Uterus (tissue), 4 donors: ENCODE measurements around the gene KARS1. TPM values are rescaled to one million over a fixed set of nuclear protein-coding genes. Genes with fewer than 3 reads are reported as not detected.

ENCODE experiments used
- DNase-seq, 2 donors: peaks; one replicate each; pipeline ENCODE4 v3.0.0-alpha.2; 2019 to 2020
- H3K27ac ChIP-seq, 2 donors: fragments of 200-600 bp; sonication (generic); 1 replicate in 1 of 2; 2 replicates in 1 of 2; pipeline ENCODE4 v1.5.1; 2016 to 2018
- H3K27me3 ChIP-seq, 2 donors: fragments of 200-600 bp; sonication (generic); one replicate each; pipeline ENCODE4 v1.5.1; 2018 to 2019; ENCODE audit warnings: control low read depth in 1 of 2
- H3K36me3 ChIP-seq, 2 donors: fragments of 200-600 bp; sonication (generic); one replicate each; pipeline ENCODE4 v1.5.1; 2019; ENCODE audit warnings: control low read depth in 1 of 2
- H3K4me1 ChIP-seq, 2 donors: fragments of 200-600 bp; sonication (generic); one replicate each; pipeline ENCODE4 v1.5.1; 2018 to 2019; ENCODE audit warnings: control low read depth in 1 of 2
- H3K4me3 ChIP-seq, 2 donors: fragments of 200-600 bp; sonication (generic); 1 replicate in 1 of 2; 2 replicates in 1 of 2; pipeline ENCODE4 v1.5.1; 2018 to 2019; ENCODE audit warnings: mild to moderate bottlenecking in 1 of 2
- H3K9me3 ChIP-seq, 2 donors: fragments of 200-600 bp; sonication (generic); one replicate each; pipeline ENCODE4 v1.5.1; 2019; ENCODE audit warnings: control low read depth in 1 of 2
- POLR2A ChIP-seq, 2 donors: fragments of 450-650 bp; IDR thresholded peaks; one replicate each; pipeline ENCODE4 v1.6.1; 2016; ENCODE audit warnings: antibody characterized with exemption in 2 of 2, mild to moderate bottlenecking in 1 of 2, moderate library complexity in 1 of 2
- intact Hi-C: fragments of 100-400 bp; cut with DNase I; formaldehyde crosslinking; loops from one replicate; pipeline ENCODE4 v1.15.1; 2023; ENCODE audit warnings: low total_unique reads
- total RNA-seq, 4 donors: library from RNA; depleted of rRNA in 3 of 4; stranded (reverse); fragments of >200 nt in 3 of 4; gene quantifications; one replicate each; pipeline versions ENCODE4 v1.1.0 to v1.2.4, GENCODE V29; 2014 to 2023
- TF ChIP-seq, protein P1 (sequence below), 4 experiments: fragments of 200-600 bp in 2 of 4; fragments of 450-650 bp in 2 of 4; sonication (generic) in 2 of 4; IDR thresholded peaks; one replicate each; pipeline ENCODE4 v1.5.1; 2016 to 2019; ENCODE audit warnings: antibody characterized with exemption in 4 of 4, mild to moderate bottlenecking in 2 of 4, moderate library complexity in 1 of 4
- donor health status: DM: yes; HTN: yes; CAD: no.

Gene KARS1
- total RNA-seq, 4 donors from 2014 or later: 51.8 to 101 (median 87.1) TPM

DNA sequence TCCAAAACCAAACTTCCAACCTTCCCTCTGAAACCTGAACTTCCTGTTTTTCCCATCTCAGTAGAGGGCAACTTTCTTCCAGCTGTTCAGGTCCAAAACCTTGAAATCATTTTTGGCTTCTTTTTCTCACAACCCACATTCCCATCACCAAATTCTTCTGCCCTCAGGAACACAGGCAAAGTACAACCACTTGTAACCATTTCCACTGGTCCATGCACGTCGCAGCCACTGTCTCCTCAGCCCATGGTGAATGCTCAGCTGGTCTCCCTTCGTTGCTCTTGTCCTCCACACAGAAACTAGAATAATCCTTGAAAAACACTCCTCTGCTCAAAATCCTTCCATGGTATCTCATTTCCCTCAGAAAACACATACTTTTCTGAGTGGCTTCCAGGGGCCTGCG lies 20.7 kb downstream of the KARS1 start:
- TF ChIP-seq, protein P1, sequence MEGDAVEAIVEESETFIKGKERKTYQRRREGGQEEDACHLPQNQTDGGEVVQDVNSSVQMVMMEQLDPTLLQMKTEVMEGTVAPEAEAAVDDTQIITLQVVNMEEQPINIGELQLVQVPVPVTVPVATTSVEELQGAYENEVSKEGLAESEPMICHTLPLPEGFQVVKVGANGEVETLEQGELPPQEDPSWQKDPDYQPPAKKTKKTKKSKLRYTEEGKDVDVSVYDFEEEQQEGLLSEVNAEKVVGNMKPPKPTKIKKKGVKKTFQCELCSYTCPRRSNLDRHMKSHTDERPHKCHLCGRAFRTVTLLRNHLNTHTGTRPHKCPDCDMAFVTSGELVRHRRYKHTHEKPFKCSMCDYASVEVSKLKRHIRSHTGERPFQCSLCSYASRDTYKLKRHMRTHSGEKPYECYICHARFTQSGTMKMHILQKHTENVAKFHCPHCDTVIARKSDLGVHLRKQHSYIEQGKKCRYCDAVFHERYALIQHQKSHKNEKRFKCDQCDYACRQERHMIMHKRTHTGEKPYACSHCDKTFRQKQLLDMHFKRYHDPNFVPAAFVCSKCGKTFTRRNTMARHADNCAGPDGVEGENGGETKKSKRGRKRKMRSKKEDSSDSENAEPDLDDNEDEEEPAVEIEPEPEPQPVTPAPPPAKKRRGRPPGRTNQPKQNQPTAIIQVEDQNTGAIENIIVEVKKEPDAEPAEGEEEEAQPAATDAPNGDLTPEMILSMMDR (IDR thresholded peaks at IDR 0.05): no peak
- TF ChIP-seq POLR2A (IDR thresholded peaks at IDR 0.05): no peak
- Histone ChIP-seq H3K4me3 (no peak overlapping the region), H3K27ac (no peak overlapping the region), H3K9me3 (no peaks in the 10 kb centered on the region), H3K4me1 (no peaks in the 10 kb centered on the region), H3K36me3 (no peaks in the 10 kb centered on the region), H3K27me3 (no peaks in the 10 kb centered on the region)
- intact Hi-C loops: loop anchor here (10.0 kb wide), 1 partner anchor 62 kb away; the partner anchor contains the start of gene GABARAPL2
- no peak for DNase-seq

DNA sequence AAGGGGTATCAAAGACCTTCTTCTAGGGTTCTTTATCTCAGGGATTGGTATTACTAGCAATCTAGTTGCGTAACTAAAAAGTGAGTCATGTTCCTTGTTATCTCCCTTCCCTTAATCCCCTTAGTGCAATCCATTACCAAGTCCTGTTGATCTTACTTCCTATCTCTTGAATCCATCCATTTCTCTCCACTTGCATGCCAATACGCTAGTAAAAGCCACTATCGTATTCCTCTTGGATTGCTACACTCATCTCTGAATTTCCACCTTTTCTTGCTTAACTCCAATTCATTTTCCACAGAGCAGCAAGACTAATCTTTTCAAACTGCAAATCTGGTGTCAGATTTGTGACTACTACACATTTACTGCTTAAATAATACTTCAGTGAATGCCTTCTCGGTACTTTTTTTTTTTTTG lies 22.5 kb downstream of the KARS1 start:
- H3K4me3 ChIP-seq: no peak overlapping the region
- DNase-seq: no peak
- no peaks in the 10 kb centered on the region for H3K36me3 ChIP-seq
- no peak overlapping the region for H3K27ac ChIP-seq
- H3K4me1 ChIP-seq: no peaks in the 10 kb centered on the region
- H3K27me3 ChIP-seq: no peaks in the 10 kb centered on the region
- H3K9me3 ChIP-seq: no peaks in the 10 kb centered on the region
- no peak for TF ChIP-seq POLR2A (IDR thresholded peaks at IDR 0.05)
- TF ChIP-seq, protein P1 (IDR thresholded peaks at IDR 0.05): no peak
- intact Hi-C loops: loop anchor here (10.0 kb wide), 1 partner anchor 60 kb away; the partner anchor contains the start of gene GABARAPL2

DNA sequence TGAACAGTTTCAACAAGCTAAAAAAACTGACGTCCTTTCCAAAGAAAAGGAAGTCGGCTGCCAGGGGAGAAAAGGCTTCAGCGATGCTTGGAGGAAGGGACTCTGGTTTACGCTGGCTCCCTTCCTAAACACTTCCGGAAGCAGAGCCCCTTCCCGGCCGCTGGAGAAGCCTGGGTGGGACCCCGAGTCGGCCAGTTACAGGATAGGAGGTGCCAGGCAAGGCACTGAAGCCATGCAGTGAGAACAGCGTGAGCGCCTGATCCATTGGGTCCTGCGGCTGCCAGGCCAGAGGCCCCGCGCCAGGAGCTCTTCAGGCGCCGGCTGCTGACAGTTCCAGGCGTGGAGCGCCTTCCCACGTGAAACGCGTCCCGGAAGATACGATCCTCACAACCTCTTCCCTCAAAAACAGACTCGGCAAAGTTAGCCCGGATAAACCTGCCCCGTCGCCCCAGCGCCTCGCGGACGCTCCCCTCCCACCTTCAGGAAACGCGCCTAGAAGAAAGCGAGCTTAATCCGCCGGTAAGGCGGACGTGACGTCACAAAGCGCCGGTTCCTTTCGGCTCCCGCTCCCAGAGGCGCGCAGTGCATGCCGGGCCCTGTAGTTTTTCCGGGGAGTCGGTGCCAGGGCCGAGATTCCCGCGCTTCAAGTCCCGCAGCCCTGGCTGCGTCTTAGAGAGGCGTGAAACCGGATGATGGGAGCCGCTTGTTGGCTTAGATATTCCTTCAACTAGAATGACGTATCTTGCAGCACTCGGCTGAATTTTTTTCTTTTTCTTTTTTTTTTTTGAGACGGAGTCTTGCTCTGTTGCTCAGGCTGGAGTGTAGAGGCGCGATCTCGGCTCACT lies 24.5 kb downstream of the KARS1 start, which contains the start of gene ADAT1:
ADAT1 (minus strand) TSS at position 521 of the 845 bp plus-strand sequence. CDS start 2,482 bp downstream, outside the sequence.
- Histone ChIP-seq H3K4me1 (no peaks in the 10 kb centered on the region), H3K36me3 (no peaks in the 10 kb centered on the region), H3K27ac (peak within 1 kb of the TSS; percentile 82 to 94), H3K27me3 (no peaks in the 10 kb centered on the region), H3K4me3 (peak within 1 kb of the TSS; percentile 54 to 59), H3K9me3 (no peaks in the 10 kb centered on the region)
- TF ChIP-seq, protein P1 (IDR thresholded peaks at IDR 0.05): peak in 2 of 4 experiments; percentile 20 to 46
- TF ChIP-seq POLR2A (IDR thresholded peaks at IDR 0.05): peak; percentile 79 to 86
- intact Hi-C loops: loop anchor here (10.0 kb wide), 1 partner anchor 58 kb away; the partner anchor contains the start of gene GABARAPL2
- peak; percentile 98 for DNase-seq

DNA sequence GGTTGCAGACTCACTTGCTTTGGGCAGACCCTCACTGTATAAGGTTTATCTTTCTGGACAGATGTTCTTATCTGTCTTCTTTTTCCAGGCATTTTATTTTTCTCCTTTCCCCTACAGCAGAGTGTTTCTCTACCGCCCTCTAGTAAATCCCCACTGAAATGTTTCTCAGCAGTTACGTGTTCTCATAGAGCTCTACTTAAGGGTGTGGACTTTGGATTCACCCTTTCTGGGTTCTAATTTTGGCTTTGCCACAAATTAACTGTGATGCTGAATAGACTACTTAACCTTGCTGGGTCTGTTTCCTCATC lies 26.3 kb downstream of the KARS1 start:
- no peak for DNase-seq
- no peaks in the 10 kb centered on the region for H3K4me1 ChIP-seq
- TF ChIP-seq POLR2A (IDR thresholded peaks at IDR 0.05): no peak
- TF ChIP-seq, protein P1 (IDR thresholded peaks at IDR 0.05): peak in 2 of 4 experiments; percentile 7 to 18
- no peaks in the 10 kb centered on the region for H3K36me3 ChIP-seq
- H3K27ac ChIP-seq: no peak overlapping the region
- H3K9me3 ChIP-seq: no peaks in the 10 kb centered on the region
- intact Hi-C loops: loop anchor here (10.0 kb wide), 1 partner anchor 56 kb away; the partner anchor contains the start of gene GABARAPL2
- no peaks in the 10 kb centered on the region for H3K27me3 ChIP-seq
- H3K4me3 ChIP-seq: no peak overlapping the region
